Retinal pigment epithelial cell (primary cell): ENCODE measurements around the gene AFDN.

Source experiments
- DNase-seq: peaks from one replicate; pipeline ENCODE4 v3.0.0-alpha.2; 2010; ENCODE audit warnings: low read depth
- H3K4me3 ChIP-seq: 2 replicates; pipeline ENCODE4 v1.5.1; 2011; ENCODE audit warnings: mild to moderate bottlenecking, low read length, control low read depth, moderate library complexity
- TF ChIP-seq, protein P1 (sequence below): conservative IDR thresholded peaks from 2 replicates; pipeline ENCODE4 v1.5.1; 2011; ENCODE audit warnings: low read depth, low read length, control low read depth, inconsistent platforms

AFDN gene

DNA sequence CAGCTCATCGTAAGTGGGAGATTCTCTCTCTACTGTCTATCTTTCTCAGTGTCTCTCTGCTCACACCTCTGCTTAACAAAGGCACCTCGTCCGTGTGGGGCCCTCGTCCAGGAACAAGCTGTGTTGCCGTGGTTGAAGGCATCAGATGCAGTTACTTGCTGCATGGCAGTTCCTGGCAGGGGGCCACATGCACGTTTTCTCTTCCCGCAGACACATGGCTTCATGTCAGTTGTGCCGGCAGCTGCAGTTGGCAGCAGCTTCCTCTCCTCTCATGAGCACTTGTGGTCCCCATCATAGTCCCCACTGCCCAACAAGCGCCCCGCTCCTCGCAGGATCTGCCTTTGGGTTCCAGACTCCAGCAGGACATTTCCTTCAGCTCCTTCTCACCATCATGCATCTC is 7.1 kb upstream of the AFDN start:
- no peak for DNase-seq
- TF ChIP-seq, protein P1, sequence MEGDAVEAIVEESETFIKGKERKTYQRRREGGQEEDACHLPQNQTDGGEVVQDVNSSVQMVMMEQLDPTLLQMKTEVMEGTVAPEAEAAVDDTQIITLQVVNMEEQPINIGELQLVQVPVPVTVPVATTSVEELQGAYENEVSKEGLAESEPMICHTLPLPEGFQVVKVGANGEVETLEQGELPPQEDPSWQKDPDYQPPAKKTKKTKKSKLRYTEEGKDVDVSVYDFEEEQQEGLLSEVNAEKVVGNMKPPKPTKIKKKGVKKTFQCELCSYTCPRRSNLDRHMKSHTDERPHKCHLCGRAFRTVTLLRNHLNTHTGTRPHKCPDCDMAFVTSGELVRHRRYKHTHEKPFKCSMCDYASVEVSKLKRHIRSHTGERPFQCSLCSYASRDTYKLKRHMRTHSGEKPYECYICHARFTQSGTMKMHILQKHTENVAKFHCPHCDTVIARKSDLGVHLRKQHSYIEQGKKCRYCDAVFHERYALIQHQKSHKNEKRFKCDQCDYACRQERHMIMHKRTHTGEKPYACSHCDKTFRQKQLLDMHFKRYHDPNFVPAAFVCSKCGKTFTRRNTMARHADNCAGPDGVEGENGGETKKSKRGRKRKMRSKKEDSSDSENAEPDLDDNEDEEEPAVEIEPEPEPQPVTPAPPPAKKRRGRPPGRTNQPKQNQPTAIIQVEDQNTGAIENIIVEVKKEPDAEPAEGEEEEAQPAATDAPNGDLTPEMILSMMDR = no peak
- H3K4me3 ChIP-seq = no peak overlapping the region

DNA sequence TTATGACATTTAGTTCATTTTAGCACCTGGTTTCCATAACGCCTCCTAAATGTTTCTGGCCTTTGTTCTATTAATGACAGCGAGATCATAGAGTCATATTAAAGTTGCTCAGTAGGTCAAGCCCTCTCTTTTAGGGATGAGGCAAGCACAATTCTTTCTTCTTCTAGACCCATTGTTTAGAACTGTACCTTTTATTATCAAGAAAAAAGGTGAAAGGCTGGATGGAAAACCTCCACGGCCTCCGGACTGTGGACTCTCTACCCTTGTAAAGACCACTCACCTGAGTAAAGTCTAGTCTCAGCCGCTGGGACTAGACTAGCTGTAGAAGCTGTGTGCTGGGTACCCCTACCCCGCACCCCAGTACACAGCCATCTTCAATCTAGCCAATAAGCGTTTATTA is 6.0 kb upstream of the AFDN start:
- no peak overlapping the region for H3K4me3 ChIP-seq
- no peak for DNase-seq
- TF ChIP-seq, protein P1 = no peak

DNA sequence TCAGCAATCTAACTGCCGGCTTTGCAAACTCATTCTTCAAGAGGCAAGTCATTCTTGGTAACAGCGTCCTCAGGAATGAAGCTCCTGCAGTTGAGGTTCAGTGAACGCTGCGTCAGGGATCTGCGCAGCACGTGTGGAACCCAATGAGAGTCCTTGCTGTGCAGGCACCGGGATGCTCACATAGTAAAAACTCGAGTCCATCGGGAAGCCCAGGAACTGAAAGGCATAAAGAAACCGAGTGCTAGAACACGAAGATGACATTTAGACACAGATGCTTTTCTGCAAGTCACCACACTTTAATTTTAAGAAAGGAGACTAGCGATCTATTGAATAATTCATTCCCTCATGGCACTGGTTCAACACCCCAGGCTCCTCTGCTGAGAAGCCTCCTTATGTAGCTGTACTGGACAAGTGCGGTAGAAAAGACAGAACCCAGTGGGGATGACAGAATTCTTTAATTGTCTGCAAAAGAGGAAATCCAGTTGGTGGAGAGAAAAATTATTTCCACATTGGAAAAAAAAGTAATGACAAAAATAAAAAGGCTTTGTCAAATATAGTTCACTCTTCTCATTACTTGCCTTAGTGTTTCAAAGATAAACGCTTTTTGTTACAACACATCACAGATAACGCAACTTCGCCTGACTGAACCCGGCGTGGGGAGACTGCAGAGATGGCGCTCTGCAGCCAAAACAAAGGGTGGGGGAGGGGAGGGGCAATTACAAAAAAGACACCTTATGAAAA is 1.9 kb upstream of the AFDN start:
- no peak for DNase-seq
- TF ChIP-seq, protein P1 = no peak

DNA sequence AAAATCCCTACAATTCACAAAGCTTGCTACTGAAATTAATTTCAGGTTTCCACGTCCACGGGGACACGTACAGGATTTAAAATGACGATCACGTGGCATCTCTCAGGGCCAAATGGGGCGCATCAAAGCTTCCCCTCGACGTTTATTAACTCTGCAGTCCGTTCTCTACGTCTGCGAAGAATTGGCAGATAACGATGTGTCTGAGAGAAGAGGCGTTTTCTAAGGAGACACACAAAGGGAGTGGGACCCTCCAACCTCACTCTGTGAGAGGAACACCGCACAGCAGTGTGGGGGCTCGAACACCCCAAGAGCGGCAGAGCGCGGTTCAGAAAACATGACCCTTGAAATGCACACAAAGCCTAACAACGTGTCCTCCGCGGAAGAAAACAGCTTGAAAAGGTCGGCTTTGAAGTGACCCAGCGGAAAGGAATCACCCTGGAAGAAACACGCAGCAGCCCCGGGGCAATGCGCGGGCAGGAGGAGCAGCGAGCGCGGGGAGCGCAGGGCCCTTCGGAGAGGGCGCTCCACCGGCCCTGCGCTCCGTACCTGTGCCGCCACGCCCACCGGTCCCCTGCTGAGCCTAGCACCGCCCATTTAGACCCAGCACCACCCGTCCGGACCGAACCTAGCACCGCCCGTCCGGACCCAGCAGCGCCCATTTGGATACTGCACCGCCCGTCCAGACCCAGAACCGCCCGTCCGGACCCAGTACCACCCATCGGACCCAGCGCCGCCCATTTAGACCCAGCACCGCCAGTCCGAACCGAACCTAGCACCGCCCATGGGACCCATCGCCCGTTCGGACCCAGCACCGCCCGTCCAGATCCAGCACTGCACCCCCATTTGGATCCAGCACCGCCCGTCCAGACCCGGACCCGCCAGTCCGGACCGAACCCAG is 1.1 kb upstream of the AFDN start:
- peak overlapping the region; percentile 72 for H3K4me3 ChIP-seq

More for the DNA sequence above, 1.9 kb upstream of the AFDN start:
- no peak overlapping the region for H3K4me3 ChIP-seq

DNA sequence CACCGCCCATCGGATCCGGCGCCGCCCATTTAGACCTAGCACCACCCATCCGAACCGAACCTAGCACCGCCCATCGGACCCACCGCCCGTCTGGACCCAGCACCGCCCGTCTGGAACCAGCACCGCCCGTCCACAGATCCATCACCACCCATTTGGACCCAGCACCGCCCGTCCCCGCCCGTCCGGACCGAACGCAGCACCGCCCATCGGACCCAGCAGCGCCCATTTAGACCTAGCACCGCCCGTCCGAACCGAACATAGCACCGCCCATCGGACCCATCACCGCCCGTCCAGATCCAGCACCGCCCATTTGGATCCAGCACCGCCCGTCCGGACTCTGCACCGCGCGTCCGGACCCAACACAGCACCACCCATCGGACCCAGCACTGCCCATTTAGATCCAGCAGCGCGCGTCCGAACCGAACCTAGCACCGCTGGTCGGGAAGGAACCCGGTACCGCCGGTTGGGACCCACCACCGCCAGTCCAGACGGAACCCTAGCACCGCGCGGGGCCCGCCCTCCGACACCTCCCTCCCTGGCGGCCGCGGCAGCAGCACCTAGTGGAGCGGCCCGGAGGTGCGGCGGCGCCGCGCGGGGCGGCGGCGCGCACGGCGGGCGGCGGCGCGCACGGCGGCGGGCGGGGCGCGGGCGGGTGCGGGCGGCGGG is 348 bp upstream of the AFDN start:
- TF ChIP-seq, protein P1 = peak; percentile 35
- no peak for DNase-seq
- peak overlapping the region; percentile 72 for H3K4me3 ChIP-seq

More for the DNA sequence above, 1.1 kb upstream of the AFDN start:
- TF ChIP-seq, protein P1 = peak; percentile 6
- no peak for DNase-seq

DNA sequence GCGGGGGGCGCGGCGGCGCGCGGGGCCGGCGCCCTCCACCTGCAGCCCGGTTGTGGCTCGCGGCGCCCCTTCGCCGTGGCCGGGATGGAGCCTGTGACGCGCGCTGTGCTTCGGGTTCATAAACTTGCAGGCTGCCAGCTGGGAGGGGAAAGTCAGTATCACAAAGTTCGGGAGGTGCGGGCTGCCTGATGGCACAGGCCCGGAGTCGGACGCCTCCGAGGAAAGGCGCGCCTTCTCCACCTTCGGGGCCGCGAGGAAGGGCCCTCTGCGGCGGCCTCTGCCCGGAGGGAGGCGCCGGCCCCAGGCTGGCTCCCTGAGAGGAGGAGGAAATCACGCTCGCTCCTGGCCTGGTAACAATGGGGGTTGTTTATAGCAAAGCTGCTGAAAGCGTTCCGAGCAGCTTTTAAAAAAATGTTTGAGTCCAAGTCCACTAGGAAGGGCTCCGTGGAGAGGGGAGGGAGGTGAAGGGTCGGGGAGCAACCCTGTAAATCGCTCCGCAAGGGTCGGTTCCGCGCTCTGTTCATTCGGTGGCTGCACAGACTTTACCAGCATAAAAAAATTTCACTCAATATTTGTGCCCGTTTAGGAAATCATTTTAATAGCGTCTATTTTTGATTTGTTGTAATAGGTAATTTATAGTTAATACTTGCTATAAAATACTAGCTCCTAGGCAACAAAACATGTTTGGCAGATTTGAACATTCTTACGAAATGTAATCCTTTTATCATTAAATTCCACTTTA is 1.0 kb downstream of the AFDN start:
- DNase-seq = no peak
- TF ChIP-seq, protein P1 = peak; percentile 14
- peak overlapping the region; percentile 87 for H3K4me3 ChIP-seq
